DND-41 (cell line): Measurements from ENCODE around the gene ACCSL.

ENCODE experiments used
- ATAC-seq: fragments of 200-7000 bp; cut with Tn5 transposase; 3 replicates; pipeline ENCODE4 v1.9.1; 2021; ENCODE audit warnings: low read depth; ENCODE audit not compliant: insufficient read depth
- DNase-seq: peaks from one replicate; pipeline ENCODE4 v3.0.0-alpha.2; 2020
- H2AFZ ChIP-seq: 2 replicates; pipeline ENCODE4 v1.6.0; 2012; ENCODE audit warnings: low read depth, low read length
- H3K27ac ChIP-seq: 2 replicates; pipeline ENCODE4 v1.5.1; 2012; ENCODE audit warnings: low read length, inconsistent platforms
- H3K27me3 ChIP-seq: fragments of 200-600 bp; sonication (generic); 2 replicates; pipeline ENCODE4 v1.6.0; 2012; ENCODE audit warnings: low read length, mild to moderate bottlenecking, inconsistent platforms; ENCODE audit not compliant: insufficient read depth, poor library complexity
- H3K36me3 ChIP-seq: 2 replicates; pipeline ENCODE4 v1.5.1; 2012; ENCODE audit warnings: low read length, inconsistent platforms; ENCODE audit not compliant: insufficient read depth
- H3K4me1 ChIP-seq: 2 replicates; pipeline ENCODE4 v1.5.1; 2012; ENCODE audit warnings: mild to moderate bottlenecking, low read length; ENCODE audit not compliant: insufficient read depth
- H3K4me2 ChIP-seq: 2 replicates; pipeline ENCODE4 v1.6.0; 2012; ENCODE audit warnings: mild to moderate bottlenecking, moderate library complexity, low read length, inconsistent platforms; ENCODE audit not compliant: insufficient read depth
- H3K4me3 ChIP-seq, 2 experiments: fragments of 200-600 bp in 1 of 2; shearing (Covaris generic) in 1 of 2; 2 replicates each; pipeline ENCODE4 v1.5.1; 2012 to 2016; ENCODE audit warnings: inconsistent platforms in 2 of 2, low read length in 2 of 2, mild to moderate bottlenecking in 2 of 2, low read depth in 1 of 2, moderate library complexity in 1 of 2
- H3K79me2 ChIP-seq: 2 replicates; pipeline ENCODE4 v1.6.0; 2012; ENCODE audit warnings: low read length, inconsistent platforms; ENCODE audit not compliant: insufficient read depth
- H3K9ac ChIP-seq: 2 replicates; pipeline ENCODE4 v1.6.0; 2012; ENCODE audit warnings: low read depth, mild to moderate bottlenecking, inconsistent platforms, low read length, moderate library complexity
- H3K9me3 ChIP-seq: 2 replicates; pipeline ENCODE4 v1.5.1; 2012; ENCODE audit warnings: low read length, moderate library complexity, mild to moderate bottlenecking, inconsistent platforms; ENCODE audit not compliant: insufficient read depth, severe bottlenecking
- H4K20me1 ChIP-seq: 2 replicates; pipeline ENCODE4 v1.6.0; 2012; ENCODE audit warnings: low read length; ENCODE audit not compliant: insufficient read depth
- EZH2 ChIP-seq: IDR thresholded peaks from 3 replicates; pipeline ENCODE4 v1.6.1; 2012; ENCODE audit warnings: borderline replicate concordance, low read depth, mild to moderate bottlenecking, moderate library complexity, low read length, inconsistent platforms; ENCODE audit not compliant: severe bottlenecking
- TF ChIP-seq, protein P1 (sequence below): IDR thresholded peaks from 2 replicates; pipeline ENCODE4 v1.5.1; 2012; ENCODE audit warnings: borderline replicate concordance, low read length, moderate library complexity, mild to moderate bottlenecking; ENCODE audit not compliant: poor library complexity, severe bottlenecking; ENCODE audit errors: extremely low read depth

Gene ACCSL

DNA sequence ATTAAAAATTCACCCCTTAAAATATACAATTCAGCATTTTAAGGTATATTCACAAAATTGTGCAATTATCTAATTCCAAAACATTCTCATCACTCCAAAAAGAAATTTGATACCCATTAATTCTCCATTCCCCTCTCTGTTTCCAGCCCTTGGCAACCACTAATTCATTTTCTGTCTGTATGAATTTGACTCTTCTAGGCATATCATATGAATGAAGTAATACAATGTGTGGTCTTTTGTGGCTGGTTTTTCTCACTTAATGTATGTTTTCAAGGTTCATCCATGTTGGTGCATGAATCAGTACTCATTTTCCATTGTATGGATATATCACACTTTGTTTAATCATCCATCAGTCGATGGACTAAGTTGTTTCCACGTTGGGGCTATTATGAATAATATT lies 29.0 kb upstream of the ACCSL start:
- Histone ChIP-seq H3K36me3 (no peaks in the 10 kb centered on the region), H3K27ac (no peak overlapping the region), H2AFZ (no peak overlapping the region), H3K4me1 (no peaks in the 10 kb centered on the region), H3K79me2 (no peaks in the 10 kb centered on the region), H4K20me1 (no peaks in the 10 kb centered on the region), H3K27me3 (no peaks in the 10 kb centered on the region), H3K9ac (no peak overlapping the region), H3K9me3 (no peaks in the 10 kb centered on the region), H3K4me2 (no peak overlapping the region), H3K4me3 (no peak overlapping the region)
- no peak for TF ChIP-seq EZH2
- TF ChIP-seq, protein P1, sequence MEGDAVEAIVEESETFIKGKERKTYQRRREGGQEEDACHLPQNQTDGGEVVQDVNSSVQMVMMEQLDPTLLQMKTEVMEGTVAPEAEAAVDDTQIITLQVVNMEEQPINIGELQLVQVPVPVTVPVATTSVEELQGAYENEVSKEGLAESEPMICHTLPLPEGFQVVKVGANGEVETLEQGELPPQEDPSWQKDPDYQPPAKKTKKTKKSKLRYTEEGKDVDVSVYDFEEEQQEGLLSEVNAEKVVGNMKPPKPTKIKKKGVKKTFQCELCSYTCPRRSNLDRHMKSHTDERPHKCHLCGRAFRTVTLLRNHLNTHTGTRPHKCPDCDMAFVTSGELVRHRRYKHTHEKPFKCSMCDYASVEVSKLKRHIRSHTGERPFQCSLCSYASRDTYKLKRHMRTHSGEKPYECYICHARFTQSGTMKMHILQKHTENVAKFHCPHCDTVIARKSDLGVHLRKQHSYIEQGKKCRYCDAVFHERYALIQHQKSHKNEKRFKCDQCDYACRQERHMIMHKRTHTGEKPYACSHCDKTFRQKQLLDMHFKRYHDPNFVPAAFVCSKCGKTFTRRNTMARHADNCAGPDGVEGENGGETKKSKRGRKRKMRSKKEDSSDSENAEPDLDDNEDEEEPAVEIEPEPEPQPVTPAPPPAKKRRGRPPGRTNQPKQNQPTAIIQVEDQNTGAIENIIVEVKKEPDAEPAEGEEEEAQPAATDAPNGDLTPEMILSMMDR, result no peak
- ATAC-seq, result no peak
- no peak for DNase-seq

DNA sequence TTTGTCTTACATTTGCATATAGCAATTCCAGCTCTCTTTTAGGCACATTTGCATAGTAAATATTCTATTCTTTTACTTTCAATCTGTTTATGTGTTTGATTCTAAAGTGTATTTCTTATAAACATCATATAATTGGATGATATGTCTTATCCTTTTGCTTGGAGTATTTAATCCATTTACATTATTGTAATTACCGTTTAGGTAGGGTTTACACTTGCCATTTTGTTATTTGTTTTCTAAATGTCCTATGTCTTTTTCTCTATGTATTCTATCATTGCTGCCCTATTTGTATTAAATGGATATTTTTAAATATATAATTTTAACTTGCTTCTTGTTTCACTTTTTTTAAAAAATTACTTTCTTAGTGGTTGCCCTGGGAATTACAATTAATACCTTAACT lies 22.8 kb upstream of the ACCSL start:
- TF ChIP-seq, protein P1, result no peak
- no peak for TF ChIP-seq EZH2
- no peak overlapping the region for H3K9ac ChIP-seq
- H3K27me3 ChIP-seq, result no peaks in the 10 kb centered on the region
- ATAC-seq (no peak), DNase-seq (no peak)
- no peaks in the 10 kb centered on the region for H3K36me3 ChIP-seq
- no peak overlapping the region for H3K4me3 ChIP-seq
- H3K9me3 ChIP-seq, result no peaks in the 10 kb centered on the region
- H3K4me2 ChIP-seq, result no peak overlapping the region
- no peak overlapping the region for H3K27ac ChIP-seq
- no peak overlapping the region for H2AFZ ChIP-seq
- H3K79me2 ChIP-seq, result no peaks in the 10 kb centered on the region
- H3K4me1 ChIP-seq, result no peaks in the 10 kb centered on the region
- no peaks in the 10 kb centered on the region for H4K20me1 ChIP-seq

DNA sequence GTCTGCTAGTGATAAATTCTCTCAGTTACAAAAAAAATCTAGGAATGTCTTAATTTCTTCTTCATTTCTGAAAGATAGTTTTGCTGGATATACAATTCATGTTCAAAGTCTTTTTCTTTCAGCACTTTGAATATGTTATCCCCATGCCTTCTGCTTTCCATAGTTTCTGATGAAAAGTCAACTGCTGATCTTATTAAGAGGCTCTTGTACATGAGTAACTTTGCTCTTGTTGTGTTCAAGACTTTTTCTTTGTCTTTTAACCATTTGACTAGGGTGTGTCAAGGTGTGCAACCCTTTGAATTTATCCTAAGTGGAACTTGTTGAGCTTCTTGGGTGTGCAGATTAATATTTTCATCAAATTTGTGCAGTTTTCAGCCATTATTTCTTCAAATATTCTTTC lies 22.1 kb upstream of the ACCSL start:
- Histone ChIP-seq H3K27me3 (no peaks in the 10 kb centered on the region), H3K4me1 (no peaks in the 10 kb centered on the region), H3K9me3 (no peaks in the 10 kb centered on the region), H3K9ac (no peak overlapping the region), H3K4me3 (no peak overlapping the region), H3K27ac (no peak overlapping the region), H4K20me1 (no peaks in the 10 kb centered on the region), H3K79me2 (no peaks in the 10 kb centered on the region), H2AFZ (no peak overlapping the region), H3K36me3 (no peaks in the 10 kb centered on the region), H3K4me2 (no peak overlapping the region)
- TF ChIP-seq, protein P1, result no peak
- no peak for TF ChIP-seq EZH2
- ATAC-seq (no peak), DNase-seq (no peak)

- Histone ChIP-seq H2AFZ (no peak overlapping the region), H3K9ac (no peak overlapping the region), H3K9me3 (no peaks in the 10 kb centered on the region), H3K4me3 (no peak overlapping the region), H4K20me1 (no peaks in the 10 kb centered on the region), H3K36me3 (no peaks in the 10 kb centered on the region), H3K4me1 (no peaks in the 10 kb centered on the region), H3K4me2 (no peak overlapping the region), H3K27me3 (no peaks in the 10 kb centered on the region), H3K27ac (no peak overlapping the region), H3K79me2 (no peaks in the 10 kb centered on the region)
- ATAC-seq (no peak), DNase-seq (no peak)
- TF ChIP-seq, protein P1, result no peak
- TF ChIP-seq EZH2, result no peak
Measured at GRCh38 chr11:44028401-44028800, 19.4 kb upstream of the ACCSL start.
